ENCODE measurements around the gene CBR4.
"Not testable (repeated sequence)": the region's sequence is repeated elsewhere in the genome, so short reads cannot be mapped to it uniquely, and the experiment has no call there.

Gene CBR4

DNA sequence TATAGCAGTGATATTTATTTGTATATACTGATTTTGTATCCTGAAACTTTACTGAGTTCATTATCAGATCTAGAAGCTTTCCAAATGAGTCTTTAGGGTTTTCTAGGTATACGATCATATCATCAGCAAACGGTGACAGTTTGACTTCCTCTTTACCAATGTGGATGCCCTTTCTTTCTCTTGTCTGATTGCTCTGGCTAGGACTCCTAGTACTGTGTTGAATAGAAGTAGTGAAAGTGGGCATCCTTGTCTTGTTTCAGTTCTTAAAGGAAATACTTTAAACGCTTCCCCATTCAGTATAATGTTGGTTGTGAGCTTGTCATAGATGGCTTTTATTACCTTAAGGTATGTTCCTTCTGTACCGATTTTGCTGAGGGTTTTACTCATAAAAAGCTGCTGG lies 37.5 kb downstream of the CBR4 start:
- no peak overlapping the region for H3K4me3 ChIP-seq (ENCODE audit: low read depth, low read length)
- DNase-seq (ENCODE audit: low read depth), result no peak
- TF ChIP-seq, protein P1, sequence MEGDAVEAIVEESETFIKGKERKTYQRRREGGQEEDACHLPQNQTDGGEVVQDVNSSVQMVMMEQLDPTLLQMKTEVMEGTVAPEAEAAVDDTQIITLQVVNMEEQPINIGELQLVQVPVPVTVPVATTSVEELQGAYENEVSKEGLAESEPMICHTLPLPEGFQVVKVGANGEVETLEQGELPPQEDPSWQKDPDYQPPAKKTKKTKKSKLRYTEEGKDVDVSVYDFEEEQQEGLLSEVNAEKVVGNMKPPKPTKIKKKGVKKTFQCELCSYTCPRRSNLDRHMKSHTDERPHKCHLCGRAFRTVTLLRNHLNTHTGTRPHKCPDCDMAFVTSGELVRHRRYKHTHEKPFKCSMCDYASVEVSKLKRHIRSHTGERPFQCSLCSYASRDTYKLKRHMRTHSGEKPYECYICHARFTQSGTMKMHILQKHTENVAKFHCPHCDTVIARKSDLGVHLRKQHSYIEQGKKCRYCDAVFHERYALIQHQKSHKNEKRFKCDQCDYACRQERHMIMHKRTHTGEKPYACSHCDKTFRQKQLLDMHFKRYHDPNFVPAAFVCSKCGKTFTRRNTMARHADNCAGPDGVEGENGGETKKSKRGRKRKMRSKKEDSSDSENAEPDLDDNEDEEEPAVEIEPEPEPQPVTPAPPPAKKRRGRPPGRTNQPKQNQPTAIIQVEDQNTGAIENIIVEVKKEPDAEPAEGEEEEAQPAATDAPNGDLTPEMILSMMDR (IDR thresholded peaks at IDR 0.05; ENCODE audit: insufficient read depth, low read depth, low read length, missing control alignments), result no peak

DNA sequence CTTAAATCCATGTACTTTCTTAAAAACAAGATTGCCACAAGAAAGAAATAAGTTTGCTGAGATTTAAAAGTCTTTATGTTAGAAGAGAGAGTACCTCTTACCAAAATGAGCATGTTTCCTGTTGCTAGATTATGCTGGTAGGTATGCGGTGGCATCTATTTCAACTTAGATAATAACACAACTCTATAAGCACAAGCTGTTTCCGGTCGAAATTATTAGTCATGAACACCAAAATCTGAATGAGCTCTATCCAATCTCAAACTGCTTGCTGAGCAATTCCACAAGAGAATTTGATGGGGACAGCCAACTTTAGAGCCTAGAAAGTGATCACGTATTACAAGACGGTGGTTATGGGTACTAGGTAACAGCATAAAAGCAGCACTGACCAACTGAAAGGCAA lies 49.3 kb downstream of the CBR4 start:
- H3K4me3 ChIP-seq (ENCODE audit: low read depth, low read length), result no peak overlapping the region
- TF ChIP-seq, protein P1 (IDR thresholded peaks at IDR 0.05; ENCODE audit: insufficient read depth, low read depth, low read length, missing control alignments), result no peak
- no peak for DNase-seq (ENCODE audit: low read depth)

DNA sequence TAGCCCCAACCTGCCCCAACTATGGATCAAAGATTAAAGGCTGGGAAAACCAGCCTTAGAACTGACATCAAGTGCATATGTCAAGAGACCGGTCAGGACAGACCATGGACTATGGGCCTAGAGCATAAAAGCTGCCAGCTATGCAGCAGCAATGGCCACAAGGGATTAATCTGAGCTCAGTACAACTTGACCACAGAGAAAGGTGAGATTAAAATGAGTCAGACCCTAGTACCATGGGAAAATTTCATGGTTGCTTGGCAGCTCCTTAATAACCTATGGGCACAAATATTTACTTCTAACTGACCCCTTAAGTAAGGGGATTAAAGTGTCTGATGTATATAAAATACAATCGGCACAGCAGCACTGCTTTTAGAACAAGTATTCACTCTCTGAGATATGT lies 54.4 kb downstream of the CBR4 start:
- DNase-seq (ENCODE audit: low read depth), result no peak
- TF ChIP-seq, protein P1 (IDR thresholded peaks at IDR 0.05; ENCODE audit: insufficient read depth, low read depth, low read length, missing control alignments), result no peak
- H3K4me3 ChIP-seq (ENCODE audit: low read depth, low read length), result no peak overlapping the region

DNA sequence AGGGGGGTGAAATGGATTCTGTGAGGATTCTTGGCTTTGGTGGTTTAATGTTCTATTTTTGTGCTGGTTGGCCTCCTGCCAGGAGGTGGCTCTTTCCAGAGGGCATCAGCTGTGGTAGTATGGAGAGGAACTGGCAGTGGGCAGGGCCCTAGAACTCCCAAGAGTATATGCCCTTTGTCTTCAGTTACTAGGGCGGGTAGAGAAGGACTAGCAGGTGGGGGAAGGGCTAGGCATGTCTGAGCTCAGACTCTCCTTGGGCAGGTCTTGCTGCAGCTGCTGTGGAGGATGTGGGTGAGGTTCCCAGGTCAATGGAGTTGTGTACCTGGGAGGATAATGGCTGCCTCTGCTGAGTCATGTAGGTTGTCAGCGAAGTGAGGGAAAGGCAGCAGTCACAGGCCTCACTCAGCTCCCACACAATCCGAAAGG lies 57.2 kb downstream of the CBR4 start:
- not testable (repeated sequence) for H3K4me3 ChIP-seq (ENCODE audit: low read depth, low read length); DNase-seq (ENCODE audit: low read depth)

DNA sequence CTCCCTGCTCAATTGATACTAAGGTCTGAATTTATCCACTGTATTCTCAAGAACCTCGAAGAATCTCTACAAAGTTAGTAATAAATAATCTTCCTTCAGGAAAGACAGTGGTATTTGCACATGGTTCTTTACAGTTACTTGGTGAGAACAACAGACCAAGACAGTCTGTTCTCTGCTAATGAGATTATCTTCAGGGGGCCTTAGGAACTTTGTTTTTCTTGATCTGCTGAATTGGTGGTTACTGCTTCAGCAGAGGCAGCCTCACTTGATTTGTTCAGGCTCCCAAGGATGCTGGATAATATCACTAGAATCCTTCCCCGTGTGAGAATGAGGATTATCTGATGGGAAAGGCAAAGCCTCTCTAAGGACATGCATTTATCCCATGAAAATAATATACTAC lies 64.8 kb downstream of the CBR4 start:
- no peak for DNase-seq (ENCODE audit: low read depth)
- TF ChIP-seq, protein P1 (IDR thresholded peaks at IDR 0.05; ENCODE audit: insufficient read depth, low read depth, low read length, missing control alignments), result no peak
- no peak overlapping the region for H3K4me3 ChIP-seq (ENCODE audit: low read depth, low read length)

DNA sequence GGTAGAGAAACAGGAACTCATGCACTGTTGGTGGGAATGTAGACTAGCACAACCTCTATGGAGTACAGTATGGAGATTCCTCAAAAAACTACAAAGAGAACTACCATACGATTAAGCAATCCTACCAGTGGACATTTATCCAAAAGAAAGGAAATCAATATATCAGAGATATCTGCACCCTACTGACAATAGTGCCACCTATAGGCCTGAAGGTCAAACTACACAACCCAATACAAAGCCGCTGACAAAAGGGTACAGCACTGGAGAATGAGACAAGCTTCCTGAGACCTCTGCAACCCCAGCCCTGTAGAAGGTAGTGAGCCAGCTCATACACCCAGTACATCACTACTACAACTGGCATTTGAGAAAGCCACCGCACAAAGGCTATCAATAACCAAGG lies 67.1 kb downstream of the CBR4 start:
- peak; percentile 9 for DNase-seq (ENCODE audit: low read depth)
- TF ChIP-seq, protein P1 (IDR thresholded peaks at IDR 0.05; ENCODE audit: insufficient read depth, low read depth, low read length, missing control alignments), result peak; percentile 42

More for the DNA sequence above, 67.1 kb downstream of the CBR4 start:
- H3K4me3 ChIP-seq (ENCODE audit: low read depth, low read length), result no peak overlapping the region
